CD4-positive, alpha-beta memory T cell (primary cell): ENCODE data around the gene SAT1. TPM values are rescaled to one million over a fixed set of nuclear protein-coding genes. Genes with fewer than 3 reads are reported as not detected.
A peak's percentile ranks its signal among the peaks of the same experiment; 100 is the strongest.

Source experiments
- CTCF ChIA-PET: fragments of 350-600 bp; sonication (Branson Sonifier 250); formaldehyde crosslinking; loops from one replicate; lab custom pipeline; 2021; ENCODE audit warnings: inconsistent platforms; ENCODE audit not compliant: partially characterized antibody; lab: Charles Lee
- POLR2A ChIA-PET: fragments of 350-600 bp; sonication (Branson Sonifier 250); formaldehyde crosslinking; loops from one replicate; lab custom pipeline; 2021; ENCODE audit not compliant: partially characterized antibody; lab: Charles Lee
- DNase-seq, 5 donors: peaks; one replicate each; pipeline versions ENCODE4 v3.0.0 to v3.0.0-alpha.2; 2020 to 2022; ENCODE audit warnings: mixed read lengths in 1 of 5
- H3K27ac ChIP-seq: one replicate; pipeline ENCODE4 v1.7.0; 2013; ENCODE audit warnings: low read depth, low read length
- H3K27me3 ChIP-seq: 2 replicates; pipeline ENCODE4 v1.7.0; 2013; ENCODE audit warnings: mild to moderate bottlenecking, low read length, moderate library complexity; ENCODE audit not compliant: insufficient read depth
- H3K36me3 ChIP-seq: 2 replicates; pipeline ENCODE4 v1.7.0; 2013; ENCODE audit warnings: mild to moderate bottlenecking, low read length, moderate library complexity; ENCODE audit not compliant: insufficient read depth
- H3K4me1 ChIP-seq: 2 replicates; pipeline ENCODE4 v1.7.0; 2013; ENCODE audit warnings: mild to moderate bottlenecking, low read length, moderate library complexity; ENCODE audit not compliant: insufficient read depth
- H3K4me3 ChIP-seq, 2 donors: one replicate each; pipeline ENCODE4 v1.7.0; 2013; ENCODE audit warnings: low read length in 2 of 2, mild to moderate bottlenecking in 1 of 2
- H3K9me3 ChIP-seq, 2 donors: one replicate each; pipeline ENCODE4 v1.7.0; 2013; ENCODE audit warnings: low read length in 2 of 2, control low read depth in 1 of 2; ENCODE audit not compliant: control insufficient read depth in 1 of 2
- H3K27ac Mint-ChIP-seq, 7 donors: one replicate each; pipeline ENCODE4 v1.8.0; 2020 to 2021; ENCODE audit warnings: mixed read lengths in 7 of 7, mild to moderate bottlenecking in 6 of 7, inconsistent platforms in 3 of 7, moderate library complexity in 3 of 7
- H3K27me3 Mint-ChIP-seq, 2 donors: one replicate each; pipeline ENCODE4 v1.8.0; 2020 to 2021; ENCODE audit warnings: mixed read lengths in 2 of 2
- H3K36me3 Mint-ChIP-seq, 2 donors: one replicate each; pipeline ENCODE4 v1.8.0; 2020 to 2021; ENCODE audit warnings: mixed read lengths in 2 of 2, inconsistent platforms in 1 of 2, mild to moderate bottlenecking in 1 of 2
- H3K4me1 Mint-ChIP-seq, 4 donors: one replicate each; pipeline ENCODE4 v1.8.0; 2020 to 2021; ENCODE audit warnings: mixed read lengths in 4 of 4, mild to moderate bottlenecking in 1 of 4
- H3K4me3 Mint-ChIP-seq, 8 donors: one replicate each; pipeline ENCODE4 v1.8.0; 2020 to 2021; ENCODE audit warnings: mixed read lengths in 8 of 8, mild to moderate bottlenecking in 7 of 8, moderate library complexity in 6 of 8, inconsistent platforms in 3 of 8
- H3K9me3 Mint-ChIP-seq, 8 donors: one replicate each; pipeline ENCODE4 v1.8.0; 2020 to 2021; ENCODE audit warnings: mixed read lengths in 8 of 8, mild to moderate bottlenecking in 5 of 8, inconsistent platforms in 3 of 8, moderate library complexity in 1 of 8
- intact Hi-C: fragments of 100-400 bp; cut with micrococcal nuclease; formaldehyde crosslinking; loops from one replicate; pipeline ENCODE4 v1.15.1; 2023
- polyA plus RNA-seq, 2 donors: library from polyadenylated mRNA; unstranded; fragments of 300-500 nt; fragmentation: Illumina TruSeq; gene quantifications; one replicate each; pipeline ENCODE4 v1.2.3, GENCODE V29; 2021
- total RNA-seq, 2 experiments: library from RNA; stranded (reverse); gene quantifications; one replicate each; pipeline ENCODE4 v1.2.3, GENCODE V29; 2021

SAT1 gene
- total and polyA plus RNA-seq, 4 experiments from 2014 or later: 127 to 145 (median 137) TPM

DNA sequence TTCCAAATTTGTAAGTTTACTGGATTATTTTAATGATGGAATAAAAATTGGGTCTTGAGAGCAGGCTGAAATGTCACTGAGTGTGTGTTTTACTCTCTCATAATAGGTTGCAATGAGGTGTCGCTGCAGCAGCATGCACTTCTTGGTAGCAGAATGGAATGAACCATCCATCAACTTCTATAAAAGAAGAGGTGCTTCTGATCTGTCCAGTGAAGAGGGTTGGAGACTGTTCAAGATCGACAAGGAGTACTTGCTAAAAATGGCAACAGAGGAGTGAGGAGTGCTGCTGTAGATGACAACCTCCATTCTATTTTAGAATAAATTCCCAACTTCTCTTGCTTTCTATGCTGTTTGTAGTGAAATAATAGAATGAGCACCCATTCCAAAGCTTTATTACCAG, 2.6 kb downstream of the SAT1 start:
- Mint-ChIP-seq H3K36me3 (peaks cover 17 to 36% of the 10 kb centered on the region in 2 donors), H3K9me3 (peaks cover 0 to 2% (median 0%) of the 10 kb centered on the region in 8 donors), H3K4me1 (peaks cover 13 to 45% (median 29%) of the 10 kb centered on the region in 4 donors), H3K27me3 (no peaks in the 10 kb centered on the region), H3K4me3 (peak overlapping the region in 6 of 8 donors; percentile 23 to 98 (median 94)), H3K27ac (peak overlapping the region in 3 of 7 donors; percentile 30 to 98 (median 57))
- intact Hi-C loops: no loop called here
- H3K27ac ChIP-seq: no peak overlapping the region
- no peak for DNase-seq
- no peaks in the 10 kb centered on the region for H3K9me3 ChIP-seq
- H3K4me3 ChIP-seq: no peak overlapping the region
- H3K36me3 ChIP-seq: peaks cover 10% of the 10 kb centered on the region
- no peaks in the 10 kb centered on the region for H3K27me3 ChIP-seq
- H3K4me1 ChIP-seq: peaks cover 34% of the 10 kb centered on the region
- CTCF ChIA-PET: no interaction called here
- POLR2A ChIA-PET: no interaction called here

DNA sequence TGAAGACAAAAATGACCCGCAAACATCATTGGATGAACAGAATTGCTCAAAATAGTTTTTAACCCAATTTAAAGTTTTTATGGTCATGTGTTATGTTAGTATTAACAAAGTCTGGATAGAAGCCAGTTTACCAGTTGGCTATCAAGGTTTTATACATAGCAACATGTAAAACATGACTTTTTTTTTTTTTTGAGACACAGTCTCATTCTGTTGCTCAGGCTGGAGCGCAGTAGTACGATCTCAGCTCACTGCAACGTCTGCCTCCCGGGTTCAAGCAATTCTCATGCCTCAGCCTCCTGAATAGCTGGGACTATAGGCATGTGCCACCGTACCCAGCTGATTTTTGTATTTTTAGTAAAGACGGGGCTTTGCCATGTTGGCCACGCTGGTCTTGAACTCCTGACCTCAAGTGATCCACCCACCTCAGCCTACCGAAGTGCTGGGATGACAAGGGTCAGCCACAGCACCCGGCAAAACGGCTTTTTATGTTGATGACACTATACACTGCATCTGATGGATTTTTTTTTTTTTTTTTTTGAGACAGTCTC, 3.4 kb downstream of the SAT1 start:
- CTCF ChIA-PET: no interaction called here
- H3K4me3 ChIP-seq: no peak overlapping the region
- DNase-seq: no peak
- Mint-ChIP-seq H3K27me3 (no peaks in the 10 kb centered on the region), H3K9me3 (peaks cover 0 to 2% (median 0%) of the 10 kb centered on the region in 8 donors), H3K4me3 (peak overlapping the region in 1 of 8 donors; percentile 80), H3K27ac (peak overlapping the region in 2 of 7 donors; percentile 17 to 98), H3K4me1 (peaks cover 13 to 41% (median 27%) of the 10 kb centered on the region in 4 donors), H3K36me3 (peaks cover 17 to 35% of the 10 kb centered on the region in 2 donors)
- peaks cover 10% of the 10 kb centered on the region for H3K36me3 ChIP-seq
- H3K9me3 ChIP-seq: no peaks in the 10 kb centered on the region
- intact Hi-C loops: no loop called here
- no peaks in the 10 kb centered on the region for H3K27me3 ChIP-seq
- H3K27ac ChIP-seq: no peak overlapping the region
- H3K4me1 ChIP-seq: peaks cover 30% of the 10 kb centered on the region
- POLR2A ChIA-PET: no interaction called here

DNA sequence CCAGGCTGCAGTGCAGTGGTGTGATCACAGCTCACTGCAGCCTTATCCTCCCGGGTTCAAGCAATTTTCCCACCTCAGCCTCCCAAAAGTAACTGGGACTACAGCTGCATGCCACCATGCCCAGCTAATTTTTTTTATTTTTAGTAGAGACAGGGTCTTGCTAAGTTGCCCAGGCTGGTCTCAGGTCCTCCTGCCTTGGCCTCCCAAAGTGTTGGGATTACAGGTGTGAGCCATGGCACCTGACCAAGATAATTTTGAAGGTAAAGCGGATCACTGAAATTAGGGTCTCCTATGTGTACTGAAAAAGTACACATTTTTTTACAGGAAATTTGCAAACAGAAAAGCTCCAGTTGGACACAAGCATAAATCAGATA, 4.8 kb downstream of the SAT1 start:
- Mint-ChIP-seq H3K27ac (peak overlapping the region in 1 of 7 donors; percentile 30), H3K27me3 (no peaks in the 10 kb centered on the region), H3K4me3 (no peak overlapping the region), H3K4me1 (peaks cover 11 to 28% (median 18%) of the 10 kb centered on the region in 4 donors), H3K9me3 (peaks cover 0 to 2% (median 0%) of the 10 kb centered on the region in 8 donors), H3K36me3 (peaks cover 17 to 35% of the 10 kb centered on the region in 2 donors)
- H3K9me3 ChIP-seq: no peaks in the 10 kb centered on the region
- DNase-seq: no peak
- intact Hi-C loops: no loop called here
- no peaks in the 10 kb centered on the region for H3K27me3 ChIP-seq
- H3K4me1 ChIP-seq: peaks cover 17% of the 10 kb centered on the region
- ChIA-PET POLR2A (interaction anchor here (0.5 kb wide), 1 partner anchor 226 kb away, joined by 3 read pairs; no protein-coding TSS in a partner anchor), CTCF (interaction anchor here (0.8 kb wide), 1 partner anchor 115 kb away, joined by 3 read pairs; no protein-coding TSS in a partner anchor)
- peaks cover 10% of the 10 kb centered on the region for H3K36me3 ChIP-seq
- no peak overlapping the region for H3K4me3 ChIP-seq
- H3K27ac ChIP-seq: no peak overlapping the region

DNA sequence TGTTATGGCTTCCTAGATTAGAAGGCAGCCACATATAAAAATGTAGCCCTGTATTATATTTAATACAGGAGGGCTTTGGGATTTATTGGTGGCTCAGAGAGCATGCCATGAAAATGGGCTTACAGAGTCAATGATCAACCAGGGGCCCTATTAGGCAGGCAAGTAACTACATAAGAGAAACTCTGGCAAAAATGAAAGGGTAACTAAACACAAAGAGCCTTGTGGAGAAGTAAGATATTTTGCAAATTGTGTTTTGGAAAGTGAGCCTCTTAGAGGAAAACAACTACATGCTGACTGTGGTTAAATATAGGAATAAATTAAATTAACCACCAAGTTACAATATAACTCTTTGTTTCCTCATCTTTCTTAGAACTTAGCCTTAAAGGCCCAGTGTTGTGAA, 5.5 kb downstream of the SAT1 start:
- Histone ChIP-seq H3K4me3 (no peak overlapping the region), H3K27ac (no peak overlapping the region), H3K9me3 (no peaks in the 10 kb centered on the region), H3K27me3 (no peaks in the 10 kb centered on the region), H3K4me1 (peaks cover 17% of the 10 kb centered on the region), H3K36me3 (peaks cover 10% of the 10 kb centered on the region)
- intact Hi-C loops: no loop called here
- ChIA-PET POLR2A (no interaction called here), CTCF (no interaction called here)
- H3K27me3 Mint-ChIP-seq: no peaks in the 10 kb centered on the region
- H3K4me3 Mint-ChIP-seq: no peak overlapping the region
- peaks cover 17 to 29% of the 10 kb centered on the region in 2 donors for H3K36me3 Mint-ChIP-seq
- peaks cover 11 to 24% (median 17%) of the 10 kb centered on the region in 4 donors for H3K4me1 Mint-ChIP-seq
- DNase-seq: no peak
- no peaks in the 10 kb centered on the region for H3K9me3 Mint-ChIP-seq
- H3K27ac Mint-ChIP-seq: peak overlapping the region in 1 of 7 donors; percentile 30

DNA sequence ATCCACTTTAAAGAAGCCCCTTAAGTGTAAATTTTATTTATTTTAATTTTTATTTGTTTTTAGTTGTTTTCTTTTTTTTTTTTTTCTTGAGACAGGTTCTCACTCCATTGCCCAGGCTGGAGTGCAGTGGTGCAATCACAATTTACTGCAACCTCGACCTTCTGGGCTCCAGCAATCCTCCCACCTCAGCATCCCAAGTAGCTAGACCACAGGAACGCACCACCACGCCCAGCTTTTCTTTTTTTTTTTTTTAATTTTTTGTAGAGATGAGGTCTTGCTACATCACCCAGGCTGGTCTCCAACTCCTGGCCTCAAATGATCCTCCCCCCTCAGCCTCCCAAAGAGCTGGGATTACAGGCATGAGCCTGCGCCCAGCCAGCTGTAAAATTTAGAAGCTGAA, 6.0 kb downstream of the SAT1 start:
- Mint-ChIP-seq H3K27me3 (no peaks in the 10 kb centered on the region), H3K27ac (no peak overlapping the region), H3K4me3 (no peak overlapping the region), H3K4me1 (peaks cover 11 to 21% (median 17%) of the 10 kb centered on the region in 4 donors), H3K36me3 (peaks cover 14 to 25% of the 10 kb centered on the region in 2 donors), H3K9me3 (no peaks in the 10 kb centered on the region)
- Histone ChIP-seq H3K27ac (no peak overlapping the region), H3K4me1 (peaks cover 17% of the 10 kb centered on the region), H3K36me3 (peaks cover 10% of the 10 kb centered on the region), H3K4me3 (no peak overlapping the region), H3K9me3 (no peaks in the 10 kb centered on the region), H3K27me3 (no peaks in the 10 kb centered on the region)
- intact Hi-C loops: no loop called here
- no peak for DNase-seq
- CTCF ChIA-PET: no interaction called here
- POLR2A ChIA-PET: no interaction called here

DNA sequence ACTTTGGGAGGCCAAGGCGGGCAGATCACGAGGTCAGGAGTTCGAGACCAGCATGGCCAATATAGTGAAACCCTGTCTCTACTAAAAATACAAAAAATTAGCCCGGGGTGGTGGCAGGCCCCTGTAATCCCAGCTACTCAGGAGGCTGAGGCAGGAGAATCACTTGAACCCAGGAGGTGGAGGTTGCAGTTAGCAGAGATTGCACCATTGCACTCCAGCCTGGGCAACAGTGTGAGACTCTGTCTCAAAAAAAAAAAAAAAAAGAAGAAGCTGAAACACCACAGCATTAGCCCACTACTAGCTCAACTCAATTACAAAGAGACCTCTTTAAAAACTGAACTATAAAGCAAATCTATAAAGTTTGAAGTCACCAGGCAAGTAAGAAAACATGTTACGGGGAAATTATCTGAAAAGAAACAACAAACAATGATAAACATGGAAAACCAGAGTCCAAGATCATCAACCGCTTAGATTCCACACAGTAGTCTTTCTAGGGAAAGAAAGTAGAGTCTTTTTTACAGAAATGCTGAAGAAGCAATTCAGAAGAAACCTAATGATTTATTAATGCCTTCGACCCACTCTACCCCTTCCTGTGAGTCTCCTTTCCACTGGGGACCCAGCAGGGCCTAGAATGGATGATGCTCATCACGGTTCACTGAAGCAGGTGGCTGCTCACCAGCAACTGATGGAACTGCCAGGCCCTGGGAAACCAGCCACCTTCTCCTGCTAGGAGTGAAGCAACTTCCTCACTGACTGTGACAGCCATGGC, 6.6 kb downstream of the SAT1 start:
- H3K36me3 ChIP-seq: peaks cover 10% of the 10 kb centered on the region
- H3K27ac ChIP-seq: no peak overlapping the region
- intact Hi-C loops: no loop called here
- POLR2A ChIA-PET: no interaction called here
- no peaks in the 10 kb centered on the region for H3K27me3 ChIP-seq
- H3K36me3 Mint-ChIP-seq: peaks cover 10 to 19% of the 10 kb centered on the region in 2 donors
- peaks cover 13% of the 10 kb centered on the region for H3K4me1 ChIP-seq
- H3K4me1 Mint-ChIP-seq: peaks cover 8 to 14% (median 12%) of the 10 kb centered on the region in 4 donors
- no peak for DNase-seq
- H3K9me3 Mint-ChIP-seq: no peaks in the 10 kb centered on the region
- CTCF ChIA-PET: no interaction called here
- H3K9me3 ChIP-seq: no peaks in the 10 kb centered on the region
- no peak overlapping the region for H3K4me3 ChIP-seq
- H3K27ac Mint-ChIP-seq: no peak overlapping the region
- H3K27me3 Mint-ChIP-seq: no peaks in the 10 kb centered on the region
- H3K4me3 Mint-ChIP-seq: no peak overlapping the region

DNA sequence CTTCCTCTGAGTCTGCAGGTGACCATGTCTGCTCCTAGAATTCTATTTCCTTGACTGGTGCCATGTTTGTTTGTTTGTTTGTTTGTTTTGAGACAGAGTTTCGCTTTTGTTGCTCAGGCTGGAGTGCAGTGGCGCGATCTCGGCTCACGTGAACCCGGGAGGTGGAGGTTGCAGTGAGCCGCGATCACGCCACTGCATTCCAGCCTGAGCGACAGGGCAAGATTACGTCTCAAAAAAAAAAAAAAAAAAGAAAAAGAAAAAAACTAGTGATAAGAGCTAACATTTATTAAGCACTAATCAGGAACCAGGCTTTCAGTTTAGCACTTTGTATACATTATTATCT, 7.2 kb downstream of the SAT1 start:
- Mint-ChIP-seq H3K27ac (no peak overlapping the region), H3K4me3 (no peak overlapping the region), H3K4me1 (peaks cover 5 to 9% (median 8%) of the 10 kb centered on the region in 4 donors), H3K27me3 (no peaks in the 10 kb centered on the region), H3K36me3 (peaks cover 8 to 13% of the 10 kb centered on the region in 2 donors), H3K9me3 (no peaks in the 10 kb centered on the region)
- ChIA-PET POLR2A (no interaction called here), CTCF (no interaction called here)
- no peak overlapping the region for H3K27ac ChIP-seq
- peaks cover 7% of the 10 kb centered on the region for H3K4me1 ChIP-seq
- no peaks in the 10 kb centered on the region for H3K27me3 ChIP-seq
- peaks cover 9% of the 10 kb centered on the region for H3K36me3 ChIP-seq
- no peak overlapping the region for H3K4me3 ChIP-seq
- no peaks in the 10 kb centered on the region for H3K9me3 ChIP-seq
- intact Hi-C loops: no loop called here
- DNase-seq: no peak
